GM12878 (cell line): Measurements from ENCODE around the gene COL9A1. TPM values are rescaled to one million over a fixed set of nuclear protein-coding genes. Genes with fewer than 3 reads are reported as not detected.

Experiments used
- ATAC-seq: fragments of 200-7000 bp; cut with Tn5 transposase; 3 replicates; pipeline ENCODE4 v1.9.1; 2020; ENCODE audit warnings: mild to moderate bottlenecking, moderate library complexity
- BruUV-seq: library from RNA; stranded (reverse); fragments of 400-500 nt; replicated peaks from 2 replicates; lab custom pipeline; 2021; lab: Mats Ljungman, UMichigan
- CTCF ChIA-PET: fragments of 300-600 bp; sonication (Branson Sonifier 250); formaldehyde crosslinking; extraction: SDS; loops from one replicate; lab custom pipeline; 2021; ENCODE audit warnings: inconsistent platforms; lab: Yijun Ruan, JAX
- POLR2A ChIA-PET: fragments of 350-600 bp; formaldehyde crosslinking; extraction: SDS; loops from one replicate; lab custom pipeline; 2021; ENCODE audit warnings: inconsistent platforms; lab: Charles Lee
- RAD21 ChIA-PET: fragments of 300-600 bp; sonication (Branson Sonifier 250); formaldehyde crosslinking; loops from one replicate; lab custom pipeline; 2023; ENCODE audit warnings: antibody characterized with exemption; ENCODE audit not compliant: unreplicated experiment; lab: Charles Lee
- SMC1A ChIA-PET: fragments of 300-600 bp; sonication (Branson Sonifier 250); formaldehyde crosslinking; loops from one replicate; lab custom pipeline; 2023; ENCODE audit not compliant: unreplicated experiment, uncharacterized antibody; lab: Charles Lee
- DNase-seq: peaks from one replicate; pipeline ENCODE4 v3.0.0-alpha.2; 2011; ENCODE audit warnings: low read depth, low spot score
- FAIRE-seq: peaks from 3 replicates; lab custom pipeline; 2011; peaks lifted over from hg19 to GRCh38; lab: Jason Lieb, UNC
- H2AFZ ChIP-seq: 2 replicates; pipeline ENCODE4 v1.6.0; 2011; ENCODE audit warnings: low read depth, low read length, control low read depth; ENCODE audit not compliant: control insufficient read depth
- H3K27ac ChIP-seq: 2 replicates; pipeline ENCODE4 v1.5.1; 2011; ENCODE audit warnings: control low read depth; ENCODE audit not compliant: control insufficient read depth, insufficient read depth
- H3K27me3 ChIP-seq, 2 experiments: replicated peaks in 1 of 2; 2 replicates each; pipeline versions ENCODE4 v1.6.0 to v1.6.1; 2011; ENCODE audit warnings: low read length in 1 of 2; ENCODE audit not compliant: control insufficient read depth in 2 of 2, insufficient read depth in 2 of 2
- H3K36me3 ChIP-seq, 2 experiments: 2 replicates each; pipeline ENCODE4 v1.5.1; 2011; ENCODE audit warnings: low read length in 1 of 2; ENCODE audit not compliant: control insufficient read depth in 2 of 2, insufficient read depth in 2 of 2
- H3K4me1 ChIP-seq: 2 replicates; pipeline ENCODE4 v1.6.1; 2011; ENCODE audit warnings: mild to moderate bottlenecking, low read length, moderate library complexity, mixed read lengths; ENCODE audit not compliant: control insufficient read depth, insufficient read depth
- H3K4me2 ChIP-seq: 2 replicates; pipeline ENCODE4 v1.6.0; 2011; ENCODE audit warnings: control low read depth; ENCODE audit not compliant: control insufficient read depth, insufficient read depth
- H3K4me3 ChIP-seq: fragments of 200-600 bp; sonication (generic); 2 replicates; pipeline ENCODE4 v1.5.1; 2016
- H3K79me2 ChIP-seq: 2 replicates; pipeline ENCODE4 v1.6.0; 2011; ENCODE audit warnings: low read length; ENCODE audit not compliant: control insufficient read depth, insufficient read depth
- H3K9ac ChIP-seq: 2 replicates; pipeline ENCODE4 v1.8.0; 2011; ENCODE audit warnings: low read length, control low read depth, mixed read lengths; ENCODE audit not compliant: control insufficient read depth, insufficient read depth
- H3K9me3 ChIP-seq: replicated peaks from 3 replicates; pipeline ENCODE4 v1.5.1; 2011; ENCODE audit warnings: mild to moderate bottlenecking, low read length; ENCODE audit not compliant: control insufficient read depth, insufficient read depth
- H4K20me1 ChIP-seq: 2 replicates; pipeline ENCODE4 v1.6.0; 2011; ENCODE audit not compliant: control insufficient read depth, insufficient read depth
- CBFB ChIP-seq: IDR thresholded peaks from 2 replicates; pipeline ENCODE4 v1.6.1; 2016; ENCODE audit warnings: antibody characterized with exemption, low read depth
- CHD2 ChIP-seq: IDR thresholded peaks from 2 replicates; pipeline ENCODE4 v1.6.1; 2011; ENCODE audit warnings: low read depth, low read length, improper control_type of control experiment, borderline replicate concordance
- CHD4 ChIP-seq: fragments of 200-600 bp; sonication (generic); IDR thresholded peaks from 2 replicates; pipeline ENCODE4 v1.6.1; 2016; ENCODE audit warnings: mild to moderate bottlenecking
- KDM1A ChIP-seq: fragments of 200-600 bp; sonication (generic); IDR thresholded peaks from 2 replicates; pipeline ENCODE4 v1.6.1; 2016; ENCODE audit warnings: borderline replicate concordance
- MEF2B ChIP-seq: fragments of 450-650 bp; IDR thresholded peaks from 2 replicates; pipeline ENCODE4 v1.6.1; 2018; ENCODE audit warnings: mild to moderate bottlenecking, moderate library complexity; ENCODE audit not compliant: partially characterized antibody, poor library complexity, severe bottlenecking
- RAD51 ChIP-seq: fragments of 450-650 bp; IDR thresholded peaks from 2 replicates; pipeline ENCODE4 v1.6.1; 2016; ENCODE audit warnings: moderate library complexity, mild to moderate bottlenecking, inconsistent platforms
- RCOR1 ChIP-seq: conservative IDR thresholded peaks from 2 replicates; pipeline ENCODE4 v1.6.1; 2012; ENCODE audit warnings: low read depth, low read length, improper control_type of control experiment
- WRNIP1 ChIP-seq: IDR thresholded peaks from 2 replicates; pipeline ENCODE4 v1.6.1; 2011; ENCODE audit warnings: low read depth, low read length, improper control_type of control experiment, borderline replicate concordance
- WGBS: methylation state at CpG from one replicate; pipeline ENCODE4 v1.1.6; 2016; ENCODE audit warnings: low lambda C conversion rate; ENCODE audit not compliant: insufficient replicate concordance, insufficient coverage; ENCODE audit errors: missing lambda C conversion rate; 5-methylcytosine and 5-hydroxymethylcytosine counted together
- in situ Hi-C: fragments of 300-500 bp; cut with MboI; formaldehyde crosslinking; loops from 9 replicates; pipeline ENCODE4 v1.14.3; 2018; ENCODE audit warnings: mixed read lengths
- intact Hi-C: fragments of 100-400 bp; cut with micrococcal nuclease; formaldehyde crosslinking; loops from one replicate; pipeline ENCODE4 v1.14.2; 2022; ENCODE audit not compliant: unreplicated experiment
- polyA plus RNA-seq, 11 experiments: library from polyadenylated mRNA; depleted of rRNA in 4 of 11; unstranded in 6 of 11; stranded (reverse) in 5 of 11; fragments of >200 nt; fragmentation: Nextera tagmentation in 4 of 11; fragmentation: Illumina TruSeq in 1 of 11; extraction: Ambion mirVana in 4 of 11; extraction: Trizol in 1 of 11; gene quantifications; 1 replicate in 1 of 11; 2 replicates in 10 of 11; pipeline versions ENCODE4 v1.2.1 to v1.2.3, GENCODE V29; 2011 to 2016; ENCODE audit warnings: inconsistent platforms in 2 of 11, missing spikeins in 2 of 11, low read depth in 1 of 11
- total RNA-seq, 4 experiments: library from RNA; depleted of rRNA in 3 of 4; stranded (reverse); fragments of >200 nt in 3 of 4; fragmentation: Illumina TruSeq in 1 of 4; extraction: Trizol in 1 of 4; gene quantifications; 2 replicates each; pipeline versions ENCODE4 v1.2.1 to v1.2.3, GENCODE V29; 2013 to 2021
- TF ChIP-seq, protein P1 (sequence below): fragments of 450-650 bp; formaldehyde crosslinking; IDR thresholded peaks from 2 replicates; pipeline ENCODE4 v1.4.0; 2020; ENCODE audit warnings: mild to moderate bottlenecking, moderate library complexity

COL9A1 gene
- total and polyA plus RNA-seq, 10 of the 15 experiments (the other 5 are each of a cell fraction or from before 2014, with no cell fraction given), result not detected

- ATAC-seq (no peak), FAIRE-seq (no peak), DNase-seq (no peak)
- 45% methylated on average over 1 of the region's 1 CpG for WGBS
- TF ChIP-seq MEF2B (no peak), CBFB (no peak), KDM1A (no peak), RAD51 (no peak), CHD4 (no peak), WRNIP1 (no peak), CHD2 (no peak), RCOR1 (no peak)
- TF ChIP-seq, protein P1, sequence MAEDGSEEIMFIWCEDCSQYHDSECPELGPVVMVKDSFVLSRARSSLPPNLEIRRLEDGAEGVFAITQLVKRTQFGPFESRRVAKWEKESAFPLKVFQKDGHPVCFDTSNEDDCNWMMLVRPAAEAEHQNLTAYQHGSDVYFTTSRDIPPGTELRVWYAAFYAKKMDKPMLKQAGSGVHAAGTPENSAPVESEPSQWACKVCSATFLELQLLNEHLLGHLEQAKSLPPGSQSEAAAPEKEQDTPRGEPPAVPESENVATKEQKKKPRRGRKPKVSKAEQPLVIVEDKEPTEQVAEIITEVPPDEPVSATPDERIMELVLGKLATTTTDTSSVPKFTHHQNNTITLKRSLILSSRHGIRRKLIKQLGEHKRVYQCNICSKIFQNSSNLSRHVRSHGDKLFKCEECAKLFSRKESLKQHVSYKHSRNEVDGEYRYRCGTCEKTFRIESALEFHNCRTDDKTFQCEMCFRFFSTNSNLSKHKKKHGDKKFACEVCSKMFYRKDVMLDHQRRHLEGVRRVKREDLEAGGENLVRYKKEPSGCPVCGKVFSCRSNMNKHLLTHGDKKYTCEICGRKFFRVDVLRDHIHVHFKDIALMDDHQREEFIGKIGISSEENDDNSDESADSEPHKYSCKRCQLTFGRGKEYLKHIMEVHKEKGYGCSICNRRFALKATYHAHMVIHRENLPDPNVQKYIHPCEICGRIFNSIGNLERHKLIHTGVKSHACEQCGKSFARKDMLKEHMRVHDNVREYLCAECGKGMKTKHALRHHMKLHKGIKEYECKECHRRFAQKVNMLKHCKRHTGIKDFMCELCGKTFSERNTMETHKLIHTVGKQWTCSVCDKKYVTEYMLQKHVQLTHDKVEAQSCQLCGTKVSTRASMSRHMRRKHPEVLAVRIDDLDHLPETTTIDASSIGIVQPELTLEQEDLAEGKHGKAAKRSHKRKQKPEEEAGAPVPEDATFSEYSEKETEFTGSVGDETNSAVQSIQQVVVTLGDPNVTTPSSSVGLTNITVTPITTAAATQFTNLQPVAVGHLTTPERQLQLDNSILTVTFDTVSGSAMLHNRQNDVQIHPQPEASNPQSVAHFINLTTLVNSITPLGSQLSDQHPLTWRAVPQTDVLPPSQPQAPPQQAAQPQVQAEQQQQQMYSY (CRISPR knock-in tag), result no peak
- Histone ChIP-seq H3K27ac (no peak overlapping the region), H3K9me3 (no peaks in the 10 kb centered on the region), H2AFZ (no peak overlapping the region), H3K4me2 (no peak overlapping the region), H3K4me1 (no peaks in the 10 kb centered on the region), H4K20me1 (no peaks in the 10 kb centered on the region), H3K27me3 (peaks cover 0 to 2% of the 10 kb centered on the region in 2 experiments; a peak in 2 of 4 replicates), H3K79me2 (no peaks in the 10 kb centered on the region), H3K36me3 (no peaks in the 10 kb centered on the region), H3K4me3 (no peak overlapping the region), H3K9ac (no peak overlapping the region)
- intact Hi-C loops (loop anchor here (5.0 kb wide), 1 partner anchor 70 kb away; no protein-coding TSS in a partner anchor), in situ Hi-C loops (no loop called here)
- SMC1A ChIA-PET, result interaction anchor here (0.8 to 1.6 kb wide), 3 partner anchors 17 to 78 kb away, joined by 3 to 5 read pairs (median 4); no protein-coding TSS in a partner anchor
- BruUV-seq, result no TSS peak
- CTCF ChIA-PET, result interaction anchor here (1.7 to 7.0 kb wide), 3 partner anchors 18 to 73 kb away, joined by 4 to 46 read pairs (median 15); no protein-coding TSS in a partner anchor
- POLR2A ChIA-PET, result no interaction called here
- RAD21 ChIA-PET, result no interaction called here
Observed at GRCh38 chr6:70292193-70292592, 10.7 kb downstream of the COL9A1 start.
